PFSK-1 (cell line): Measurements from ENCODE around the gene PTTG1IP.

Experiments used
- FOXP2 ChIP-seq: optimal IDR thresholded peaks from 2 replicates; pipeline ENCODE3; 2011; ENCODE audit warnings: borderline replicate concordance, control low read depth, inconsistent platforms; ENCODE audit not compliant: insufficient read depth; ENCODE audit errors: extremely low read length, extremely low read depth
- POLR2AphosphoS5 ChIP-seq: IDR thresholded peaks from 2 replicates; pipeline ENCODE4 v1.6.1; 2012; ENCODE audit warnings: low read depth, mild to moderate bottlenecking, control low read depth, low read length, moderate library complexity
- SIN3A ChIP-seq: IDR thresholded peaks from 2 replicates; pipeline ENCODE4 v1.6.1; 2012; ENCODE audit warnings: mild to moderate bottlenecking, low read length, moderate library complexity, borderline replicate concordance; ENCODE audit not compliant: insufficient read depth
- TAF1 ChIP-seq: IDR thresholded peaks from 2 replicates; pipeline ENCODE4 v1.6.1; 2012; ENCODE audit warnings: low read length, control low read depth, borderline replicate concordance; ENCODE audit not compliant: insufficient read depth
- TF ChIP-seq, protein P1 (sequence below), 2 experiments: IDR thresholded peaks; 2 replicates each; pipeline versions ENCODE4 v1.6.1 to v1.8.0; 2011 to 2012; ENCODE audit warnings: low read depth in 2 of 2, low read length in 2 of 2, control low read depth in 1 of 2, inconsistent platforms in 1 of 2, mild to moderate bottlenecking in 1 of 2, moderate library complexity in 1 of 2; ENCODE audit not compliant: insufficient read depth in 1 of 2

Gene PTTG1IP

DNA sequence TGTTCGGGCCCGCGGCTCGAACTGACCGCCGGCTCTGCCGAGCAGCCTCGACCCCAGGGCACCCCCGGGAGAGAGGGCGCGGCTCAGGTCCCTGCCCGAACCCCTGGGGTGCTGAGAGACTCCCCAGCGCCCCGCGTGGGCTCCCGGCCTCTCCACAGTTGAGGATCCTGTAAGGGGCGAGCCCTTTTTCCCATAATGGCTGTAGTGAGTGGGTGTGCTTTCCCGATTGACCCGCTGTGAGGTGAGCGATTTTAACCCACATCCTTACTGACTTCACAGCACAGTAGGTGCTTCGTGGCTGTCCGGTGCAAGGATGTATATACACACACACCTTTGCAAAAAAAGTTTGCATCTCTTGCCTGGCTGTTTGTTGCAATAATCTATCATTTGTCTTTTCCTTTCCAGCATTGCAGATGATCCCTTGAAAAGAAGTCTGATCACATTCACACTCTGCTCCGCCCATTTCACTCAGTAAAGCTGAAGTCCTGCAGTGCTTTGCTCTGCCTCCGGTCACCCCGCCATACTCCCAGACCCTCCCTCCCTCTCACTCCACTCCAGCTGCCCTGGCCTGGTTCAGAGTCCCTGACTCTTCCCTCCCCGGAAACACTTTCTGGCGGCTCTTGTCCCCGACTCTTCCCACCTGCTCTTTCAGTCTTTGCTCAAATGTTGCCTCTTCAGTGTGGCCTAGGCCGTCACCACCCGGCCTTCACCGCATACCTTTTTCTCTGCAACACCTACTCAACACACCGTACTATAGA, 70.9 kb downstream of the PTTG1IP start:
- TF ChIP-seq POLR2AphosphoS5, result no peak
- no peak for TF ChIP-seq TAF1
- no peak for TF ChIP-seq FOXP2
- TF ChIP-seq, protein P1, sequence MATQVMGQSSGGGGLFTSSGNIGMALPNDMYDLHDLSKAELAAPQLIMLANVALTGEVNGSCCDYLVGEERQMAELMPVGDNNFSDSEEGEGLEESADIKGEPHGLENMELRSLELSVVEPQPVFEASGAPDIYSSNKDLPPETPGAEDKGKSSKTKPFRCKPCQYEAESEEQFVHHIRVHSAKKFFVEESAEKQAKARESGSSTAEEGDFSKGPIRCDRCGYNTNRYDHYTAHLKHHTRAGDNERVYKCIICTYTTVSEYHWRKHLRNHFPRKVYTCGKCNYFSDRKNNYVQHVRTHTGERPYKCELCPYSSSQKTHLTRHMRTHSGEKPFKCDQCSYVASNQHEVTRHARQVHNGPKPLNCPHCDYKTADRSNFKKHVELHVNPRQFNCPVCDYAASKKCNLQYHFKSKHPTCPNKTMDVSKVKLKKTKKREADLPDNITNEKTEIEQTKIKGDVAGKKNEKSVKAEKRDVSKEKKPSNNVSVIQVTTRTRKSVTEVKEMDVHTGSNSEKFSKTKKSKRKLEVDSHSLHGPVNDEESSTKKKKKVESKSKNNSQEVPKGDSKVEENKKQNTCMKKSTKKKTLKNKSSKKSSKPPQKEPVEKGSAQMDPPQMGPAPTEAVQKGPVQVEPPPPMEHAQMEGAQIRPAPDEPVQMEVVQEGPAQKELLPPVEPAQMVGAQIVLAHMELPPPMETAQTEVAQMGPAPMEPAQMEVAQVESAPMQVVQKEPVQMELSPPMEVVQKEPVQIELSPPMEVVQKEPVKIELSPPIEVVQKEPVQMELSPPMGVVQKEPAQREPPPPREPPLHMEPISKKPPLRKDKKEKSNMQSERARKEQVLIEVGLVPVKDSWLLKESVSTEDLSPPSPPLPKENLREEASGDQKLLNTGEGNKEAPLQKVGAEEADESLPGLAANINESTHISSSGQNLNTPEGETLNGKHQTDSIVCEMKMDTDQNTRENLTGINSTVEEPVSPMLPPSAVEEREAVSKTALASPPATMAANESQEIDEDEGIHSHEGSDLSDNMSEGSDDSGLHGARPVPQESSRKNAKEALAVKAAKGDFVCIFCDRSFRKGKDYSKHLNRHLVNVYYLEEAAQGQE (IDR thresholded peaks at IDR 0.05; ENCODE audit: insufficient read depth in 1 of 2, low read depth in 2 of 2, low read length in 2 of 2), result no peak
- no peak for TF ChIP-seq SIN3A

DNA sequence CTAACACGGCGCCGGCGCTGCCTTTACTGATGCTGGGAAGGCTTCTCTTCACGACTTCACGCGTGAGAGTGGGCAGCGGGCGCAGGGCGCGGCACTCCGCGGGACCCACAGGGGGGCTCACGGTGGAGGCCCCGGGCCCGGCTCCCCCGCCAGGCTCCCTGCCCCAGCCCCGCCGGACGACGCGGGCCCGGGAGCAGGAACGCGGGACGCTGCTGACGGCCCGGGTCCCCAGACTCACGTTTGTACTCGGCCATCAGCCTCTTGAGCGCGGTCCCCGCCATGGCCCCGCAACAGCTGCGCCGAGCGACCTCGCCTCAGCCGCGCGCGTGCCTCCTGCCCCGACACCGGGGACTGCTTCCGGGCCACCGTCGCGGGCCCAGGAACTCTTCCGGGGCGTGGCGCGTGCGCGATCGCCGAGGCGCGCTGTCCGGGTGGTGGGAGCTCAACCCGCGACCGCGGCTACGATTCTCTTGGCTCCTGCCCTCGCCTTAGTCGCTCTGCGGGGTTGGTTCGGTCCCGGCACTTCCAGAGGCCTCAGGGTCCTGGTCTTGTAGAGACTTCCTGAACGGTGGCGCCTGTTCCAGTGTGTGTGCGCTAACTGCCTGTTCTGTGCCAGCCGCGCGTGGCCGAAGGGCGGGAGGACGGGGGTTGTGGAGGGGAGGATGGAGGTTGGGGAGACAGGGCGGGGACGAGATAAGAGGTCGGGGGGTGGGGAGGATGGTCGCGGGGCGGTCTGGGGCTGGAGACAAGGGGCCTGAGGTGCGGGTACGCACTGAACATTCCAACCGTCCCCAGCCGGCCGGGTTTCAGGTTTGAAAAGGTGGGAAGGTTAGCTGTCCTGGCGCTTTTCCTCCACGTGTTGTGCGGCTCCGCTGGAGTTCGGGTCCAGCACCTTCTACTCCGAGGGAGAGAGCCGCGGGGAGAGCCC, 71.8 kb downstream of the PTTG1IP start, which contains the start of gene UBE2G2:
UBE2G2 (minus strand) TSS at position 353 of the 928 bp plus-strand sequence; CDS start at position 281, 72 bp downstream.
- TF ChIP-seq POLR2AphosphoS5 (peak; percentile 86), TAF1 (peak; percentile 92), FOXP2 (peak; percentile 96), SIN3A (0 out of 2 replicates have a peak, but pooled peaks have one; percentile 54)
- TF ChIP-seq, protein P1 (IDR thresholded peaks at IDR 0.05; ENCODE audit: insufficient read depth in 1 of 2, low read depth in 2 of 2, low read length in 2 of 2), result peak; percentile 43 to 66; a peak in 1 of 4 replicates

DNA sequence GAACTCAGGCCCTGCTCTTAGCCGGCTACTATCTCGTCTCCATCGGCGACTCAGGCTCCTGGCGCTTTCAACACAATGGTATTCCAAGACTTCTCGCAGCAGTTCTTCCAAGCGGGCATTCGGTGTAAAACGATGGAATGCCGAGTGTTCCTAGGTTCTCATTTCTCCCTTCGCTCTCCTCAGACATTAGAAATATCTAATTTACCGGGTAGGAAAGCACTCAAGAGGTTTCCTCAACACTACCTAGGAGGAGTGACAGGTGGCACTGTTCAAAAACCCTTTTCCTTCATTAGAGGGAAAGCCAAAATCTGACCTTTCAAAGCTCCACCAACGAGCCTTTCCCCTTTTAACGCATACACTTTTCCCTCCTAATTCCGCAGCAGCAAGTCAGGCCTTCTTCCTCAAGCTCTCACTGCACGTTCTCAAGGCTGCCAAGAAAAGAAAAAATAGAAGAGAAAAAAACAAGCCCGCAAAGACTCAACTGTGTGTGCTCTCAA, 72.5 kb downstream of the PTTG1IP start:
- no peak for TF ChIP-seq TAF1
- no peak for TF ChIP-seq FOXP2
- TF ChIP-seq POLR2AphosphoS5, result no peak
- TF ChIP-seq, protein P1 (IDR thresholded peaks at IDR 0.05; ENCODE audit: insufficient read depth in 1 of 2, low read depth in 2 of 2, low read length in 2 of 2), result no peak
- TF ChIP-seq SIN3A, result no peak

DNA sequence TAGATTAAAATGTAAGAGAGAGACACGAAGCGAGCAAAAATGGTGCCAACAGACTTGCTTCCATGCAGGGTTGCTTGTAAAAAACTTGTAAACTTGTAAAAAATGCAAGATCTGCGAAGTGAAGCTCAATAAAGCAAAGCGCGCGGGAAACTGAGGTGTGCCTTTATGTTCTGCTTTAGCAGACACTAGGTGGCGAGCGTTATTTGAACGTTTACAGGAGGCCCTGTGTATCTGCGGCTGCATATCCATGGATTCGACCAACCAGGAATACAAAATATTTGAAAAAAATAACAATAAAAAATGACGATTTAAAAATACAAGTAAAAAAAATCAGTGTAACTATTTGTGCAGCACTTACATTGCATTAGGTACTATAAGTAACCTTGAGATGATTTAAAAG, 73.4 kb downstream of the PTTG1IP start:
- TF ChIP-seq FOXP2 (no peak), SIN3A (no peak), POLR2AphosphoS5 (no peak), TAF1 (no peak)
- TF ChIP-seq, protein P1 (IDR thresholded peaks at IDR 0.05; ENCODE audit: insufficient read depth in 1 of 2, low read depth in 2 of 2, low read length in 2 of 2), result no peak
